Daoy (cell line): ENCODE data around the gene IFIT3. TPM values are rescaled to one million over a fixed set of nuclear protein-coding genes. Genes with fewer than 3 reads are reported as not detected.
A peak's percentile ranks its signal among the peaks of the same experiment; 100 is the strongest.
"Not testable (repeated sequence)": the region's sequence is repeated elsewhere in the genome, so short reads cannot be mapped to it uniquely, and the experiment has no call there.

ENCODE experiments used
- DNase-seq: peaks from one replicate; pipeline ENCODE4 v3.0.0-alpha.2; 2015; ENCODE audit warnings: low read depth
- total RNA-seq: library from RNA; depleted of rRNA; stranded (reverse); fragments of >200 nt; shearing (Covaris generic); gene quantifications from 2 replicates; pipeline ENCODE4 v1.2.3, GENCODE V29; 2014

The IFIT3 gene
- total RNA-seq, 1 experiment from 2014 or later, result 28.3 TPM

- no peak for DNase-seq
Observed at GRCh38 chr10:89304026-89304425, 23.8 kb upstream of the IFIT3 start.

DNA sequence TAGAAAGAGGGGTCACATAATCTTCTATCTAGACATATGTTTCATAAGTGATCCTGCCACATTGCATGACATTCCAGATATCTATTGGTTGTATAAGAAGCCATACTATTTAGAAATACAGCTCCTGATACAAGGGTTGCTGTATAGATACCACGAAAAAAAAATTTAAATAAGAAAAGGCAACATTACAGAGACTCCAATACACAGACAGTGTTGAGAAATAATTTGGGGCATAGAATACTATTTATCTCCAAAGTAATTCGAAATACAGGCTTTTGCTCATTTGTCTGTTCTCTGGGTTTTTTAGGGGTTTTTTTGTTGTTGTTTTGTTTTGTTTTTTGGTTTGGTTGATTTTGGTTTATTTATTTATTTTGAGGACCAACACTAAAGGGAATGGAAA lies 23.4 kb upstream of the IFIT3 start:
- DNase-seq, result no peak

DNA sequence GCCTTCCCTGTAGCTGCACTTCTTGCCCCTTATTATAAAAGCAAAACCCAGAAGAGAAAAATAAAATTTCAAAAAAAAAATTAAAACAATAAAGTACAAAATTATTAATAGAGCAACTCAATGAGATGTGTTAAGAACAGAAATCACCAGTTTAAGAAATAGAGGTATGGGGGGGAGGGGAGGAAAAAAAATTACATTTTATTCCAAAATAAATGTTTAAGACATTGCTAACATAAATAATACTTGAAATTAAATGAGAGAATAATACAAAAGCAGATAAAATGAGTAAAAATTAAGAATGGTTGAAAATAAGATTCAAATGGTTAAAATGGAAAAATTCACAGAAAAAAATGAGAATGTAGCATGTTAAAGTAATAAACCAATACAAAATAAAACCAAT lies 22.9 kb upstream of the IFIT3 start:
- DNase-seq, result no peak

DNA sequence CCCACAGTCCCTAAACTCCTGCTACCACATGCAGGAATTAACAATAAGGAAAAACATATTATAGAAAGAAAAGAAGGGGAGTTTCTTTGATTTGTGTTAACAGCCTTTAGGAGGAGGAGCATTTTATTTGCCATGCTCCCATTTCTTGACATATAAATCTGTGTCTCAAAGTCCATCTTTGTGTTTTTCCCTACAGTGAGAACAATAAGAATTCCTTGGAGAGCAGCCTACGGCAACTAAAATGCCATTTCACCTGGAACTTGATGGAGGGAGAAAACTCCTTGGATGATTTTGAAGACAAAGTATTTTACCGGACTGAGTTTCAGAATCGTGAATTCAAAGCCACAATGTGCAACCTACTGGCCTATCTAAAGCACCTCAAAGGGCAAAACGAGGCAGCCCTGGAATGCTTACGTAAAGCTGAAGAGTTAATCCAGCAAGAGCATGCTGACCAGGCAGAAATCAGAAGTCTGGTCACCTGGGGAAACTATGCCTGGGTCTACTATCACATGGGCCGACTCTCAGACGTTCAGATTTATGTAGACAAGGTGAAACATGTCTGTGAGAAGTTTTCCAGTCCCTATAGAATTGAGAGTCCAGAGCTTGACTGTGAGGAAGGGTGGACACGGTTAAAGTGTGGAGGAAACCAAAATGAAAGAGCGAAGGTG lies 21.9 kb upstream of the IFIT3 start:
- DNase-seq, result no peak

- DNase-seq, result no peak
Observed at GRCh38 chr10:89306434-89307268, 21.1 kb upstream of the IFIT3 start.

GRCh38 chr10:89307269-89307577 lies 20.6 kb upstream of the IFIT3 start:
- DNase-seq, result no peak

- DNase-seq, result no peak
Observed at GRCh38 chr10:89308266-89308665, 19.5 kb upstream of the IFIT3 start.

DNA sequence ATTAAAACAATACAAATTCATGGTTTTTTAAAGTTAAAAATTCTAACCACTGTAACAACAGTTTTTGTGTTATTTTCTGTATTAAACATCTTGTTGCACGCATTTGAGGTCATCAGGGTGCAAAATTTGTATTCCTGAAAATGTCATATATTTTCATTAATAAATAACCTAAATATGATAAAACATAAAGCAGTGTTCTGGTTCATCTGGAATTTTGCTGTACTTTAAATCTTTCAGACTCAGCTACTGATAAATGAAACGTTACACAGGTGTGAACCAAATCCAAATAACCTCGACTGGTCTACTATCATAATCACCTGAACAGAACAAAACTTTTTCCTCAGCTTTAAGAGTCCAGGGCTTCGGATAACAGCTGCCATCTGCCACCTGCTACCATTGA lies 19.1 kb upstream of the IFIT3 start:
- DNase-seq, result no peak

- DNase-seq, result no peak
Observed at GRCh38 chr10:89309156-89310055, 18.4 kb upstream of the IFIT3 start.

DNA sequence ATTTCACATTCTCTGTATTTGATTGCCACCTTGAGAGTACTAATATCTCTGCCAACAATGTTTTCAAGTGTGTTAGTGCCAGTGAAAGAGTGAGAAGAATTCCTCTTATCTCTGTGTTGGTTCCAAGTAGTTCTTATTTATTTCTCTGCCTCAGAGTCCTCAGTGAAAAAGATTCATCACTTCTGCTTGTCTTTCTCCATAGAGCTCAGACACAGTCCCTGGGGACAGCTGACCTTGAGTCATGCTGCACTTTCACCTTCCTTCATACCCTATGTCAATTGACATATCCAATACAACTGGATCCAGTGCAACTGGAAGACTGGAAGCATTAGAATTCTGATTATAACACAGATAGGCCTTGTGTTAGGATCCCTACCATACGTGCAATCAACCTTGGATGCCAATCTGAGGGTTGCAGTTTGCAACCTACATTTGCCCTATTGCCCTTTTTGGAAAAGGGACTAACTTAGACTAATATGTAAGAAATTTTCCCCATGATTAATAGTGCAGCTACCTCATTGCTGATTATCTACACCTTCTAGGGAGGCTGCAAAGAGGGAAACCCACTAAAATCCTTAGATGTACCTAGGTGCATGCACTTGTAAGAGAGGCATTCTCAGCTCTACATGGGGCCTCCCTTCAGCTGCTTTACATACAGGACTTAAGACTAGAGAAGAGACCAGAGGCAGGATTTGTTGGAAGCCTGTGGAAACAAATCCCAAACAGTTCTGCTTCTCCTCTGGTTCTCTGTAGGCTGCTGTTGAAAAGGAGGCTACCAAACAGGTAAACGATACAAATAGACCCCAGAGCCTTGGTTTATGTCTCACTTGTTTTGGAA lies 17.5 kb upstream of the IFIT3 start:
- DNase-seq, result no peak

- DNase-seq, result no peak
Observed at GRCh38 chr10:89312973-89313372, 14.8 kb upstream of the IFIT3 start.

- DNase-seq, result no peak
Observed at GRCh38 chr10:89314676-89315075, 13.1 kb upstream of the IFIT3 start.

DNA sequence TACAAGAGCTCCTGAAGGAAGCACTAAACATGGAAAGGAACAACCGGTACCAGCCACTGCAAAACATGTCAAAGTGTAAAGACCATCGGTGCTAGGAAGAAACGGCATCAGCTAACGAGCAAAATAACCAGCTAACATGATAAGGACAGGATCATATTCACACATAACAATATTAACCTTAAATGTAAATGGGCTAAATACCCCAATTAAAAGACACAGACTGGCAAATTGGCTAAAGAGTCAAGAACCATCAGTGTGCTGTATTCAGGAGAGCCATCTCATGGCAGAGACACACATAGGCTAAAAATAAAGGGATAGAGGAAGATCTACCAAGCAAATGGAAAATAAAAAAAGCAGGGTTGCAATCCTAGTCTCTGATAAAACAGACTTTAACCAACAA lies 9.8 kb upstream of the IFIT3 start:
- not testable (repeated sequence) for DNase-seq

DNA sequence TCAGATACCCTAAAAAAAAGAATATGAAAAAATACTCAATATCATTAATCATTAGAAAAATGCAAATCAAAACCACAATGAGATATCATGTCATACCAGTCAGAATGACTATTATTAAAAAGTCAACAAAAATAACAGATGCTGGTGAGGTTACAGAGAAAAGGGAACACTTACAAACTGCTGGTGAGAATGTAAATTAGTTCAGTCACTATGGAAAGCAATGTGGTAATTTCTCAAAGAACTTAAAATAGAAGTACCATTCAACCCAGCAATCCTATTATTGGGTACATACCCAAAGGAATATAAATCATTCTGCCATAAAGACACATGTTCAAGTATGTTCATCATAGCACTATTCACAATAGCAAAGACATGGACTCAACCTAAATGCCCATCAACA lies 2.7 kb upstream of the IFIT3 start:
- not testable (repeated sequence) for DNase-seq

- not testable (repeated sequence) for DNase-seq
Observed at GRCh38 chr10:89325856-89326255, 1.9 kb upstream of the IFIT3 start.

DNA sequence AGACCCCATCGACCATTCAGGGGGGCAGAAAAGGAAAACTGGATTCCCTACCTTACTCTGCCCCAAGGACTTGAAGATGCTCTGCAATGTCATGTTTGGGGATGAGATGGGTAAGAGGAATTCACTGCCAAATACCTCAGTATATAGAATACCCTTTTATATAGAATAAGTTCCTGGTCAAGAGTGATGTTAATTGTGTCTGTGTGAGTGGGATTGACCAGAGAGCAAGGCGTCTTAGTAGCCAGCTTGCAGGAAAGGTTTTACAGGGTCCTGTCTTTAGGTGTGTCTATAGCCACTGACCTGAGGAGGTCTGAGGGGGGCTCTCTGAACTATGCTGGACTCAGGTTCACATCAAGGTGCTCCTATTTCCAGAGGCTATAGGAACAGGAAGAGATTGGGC lies 1.4 kb downstream of the IFIT3 start:
- no peak for DNase-seq

DNA sequence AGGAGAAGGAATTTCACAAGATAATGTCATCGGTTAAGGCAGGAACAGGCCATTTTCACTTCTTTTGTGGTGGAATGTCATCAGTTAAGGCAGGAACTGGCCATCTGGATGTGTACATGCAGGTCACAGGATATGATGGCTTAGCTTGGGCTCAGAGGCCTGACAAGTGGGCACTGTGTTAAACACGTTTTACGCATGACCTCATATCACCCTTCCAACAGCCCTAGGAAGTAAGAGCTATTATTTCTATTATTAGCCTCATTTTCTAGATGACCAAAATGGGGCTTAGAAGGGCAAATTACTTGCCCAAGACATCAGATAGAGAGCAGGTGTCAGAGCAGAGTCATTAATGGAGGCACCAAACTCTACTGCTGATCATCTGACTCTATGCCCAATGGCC lies 2.2 kb downstream of the IFIT3 start:
- DNase-seq, result not testable (repeated sequence)

DNA sequence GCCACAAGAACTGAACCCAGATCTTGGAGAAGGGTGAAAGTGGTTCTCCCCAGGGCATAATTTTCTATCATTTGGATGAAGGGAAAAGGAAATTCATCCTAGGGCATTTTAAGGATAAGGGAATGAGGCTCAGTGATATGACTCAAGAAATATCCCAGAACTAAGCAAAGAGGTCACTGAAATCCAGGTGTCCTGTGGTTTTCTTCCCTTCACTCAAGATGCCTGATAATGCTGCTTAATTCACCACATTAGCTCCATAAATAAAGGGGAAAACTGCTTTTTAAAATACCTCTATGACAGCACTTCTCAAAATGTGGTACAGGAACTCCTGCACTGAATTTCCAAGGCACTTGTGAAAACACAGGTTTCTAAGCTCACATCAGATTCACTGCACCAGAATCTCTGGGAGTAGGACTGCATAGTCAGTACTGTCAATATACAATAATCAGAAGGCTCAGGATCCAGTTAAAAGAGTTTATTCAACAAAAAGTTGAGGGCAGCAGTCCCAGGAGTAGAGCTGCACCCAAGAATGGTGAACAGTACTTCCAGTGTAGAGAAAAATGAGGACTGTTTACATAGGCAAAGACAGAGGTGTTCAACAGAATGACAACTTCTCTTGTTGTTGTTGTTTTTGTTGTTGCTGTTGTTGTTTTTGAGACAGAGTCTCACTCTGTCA lies 2.9 kb downstream of the IFIT3 start:
- DNase-seq, result no peak

DNA sequence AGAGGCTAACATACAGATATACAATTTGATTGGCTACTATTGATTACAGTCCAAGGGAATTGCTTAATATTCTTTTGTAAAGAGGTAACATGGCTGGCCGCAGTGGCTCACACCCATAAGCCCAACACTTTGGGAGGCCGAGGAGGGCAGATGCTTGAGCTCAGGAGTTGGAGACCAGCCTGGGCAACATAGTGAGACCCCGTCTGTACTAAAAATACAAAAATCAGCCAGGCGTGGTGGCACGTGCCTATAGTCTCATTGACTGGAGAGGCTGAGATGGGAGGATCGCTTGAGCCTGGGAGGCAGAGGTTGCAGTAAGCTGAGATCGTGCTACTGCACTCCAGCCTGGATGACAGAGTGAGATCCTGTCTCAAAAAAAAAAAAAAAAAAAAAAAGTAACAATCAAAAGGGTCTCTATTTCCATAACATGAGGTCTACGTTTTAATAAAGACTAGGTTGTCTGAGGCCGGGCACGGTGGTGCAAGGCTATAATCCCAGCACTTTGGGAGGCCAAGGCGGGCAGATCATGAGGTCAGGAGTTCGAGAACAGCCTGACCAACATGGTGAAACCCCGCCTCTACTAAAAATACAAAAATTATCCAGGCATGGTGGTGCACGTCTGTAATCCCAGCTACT lies 3.8 kb downstream of the IFIT3 start:
- not testable (repeated sequence) for DNase-seq

DNA sequence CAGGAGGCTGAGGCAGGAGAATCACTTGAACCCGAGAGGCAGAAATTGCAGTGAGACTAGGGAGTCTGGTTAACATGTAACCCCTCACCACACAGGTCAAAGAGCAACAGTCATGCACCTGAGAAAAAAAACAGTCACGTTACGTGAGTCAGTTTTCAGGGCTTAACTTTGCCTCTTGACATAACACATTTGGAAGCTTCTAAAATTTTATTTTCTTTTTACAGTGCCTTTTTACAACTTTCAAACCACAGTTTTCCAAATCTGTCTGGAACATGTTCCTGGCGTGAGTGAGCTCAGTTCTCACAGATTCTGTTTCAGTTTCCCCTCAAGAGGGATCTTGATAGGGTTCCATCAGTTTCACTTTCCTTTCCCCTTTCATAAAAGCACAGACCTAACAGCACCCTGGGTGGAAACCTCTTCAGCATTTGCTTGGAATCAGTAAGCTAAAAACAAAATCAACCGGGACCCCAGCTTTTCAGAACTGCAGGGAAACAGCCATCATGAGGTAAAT lies 4.4 kb downstream of the IFIT3 start:
- peak; percentile 60 for DNase-seq
